ENCODE data around the gene CEP104.

DNA sequence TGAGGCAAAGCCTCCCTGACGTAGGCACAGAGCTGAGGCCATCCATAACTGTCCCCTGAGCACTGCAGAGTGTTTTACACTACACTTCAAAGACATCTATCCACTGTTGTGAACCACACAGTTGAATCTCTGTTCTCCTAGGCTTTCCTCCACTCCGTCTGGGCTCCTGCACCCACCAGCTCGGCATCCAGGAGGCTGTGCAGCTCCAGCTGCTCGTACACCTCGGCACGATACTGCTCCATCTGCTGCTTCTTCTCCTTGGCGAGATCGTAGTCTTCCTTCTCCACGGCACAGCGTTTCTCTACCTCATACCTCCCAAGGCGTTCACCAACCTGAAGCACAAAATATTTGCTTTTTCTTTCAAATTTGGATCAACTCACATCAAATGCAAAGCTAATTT is 18.2 kb downstream of the CEP104 start:
- TF ChIP-seq POLR2A (IDR thresholded peaks at IDR 0.05) (no peak), CTCF (IDR thresholded peaks at IDR 0.05) (no peak)
